CD4-positive, alpha-beta T cell treated with Interleukin-17A for 4 hours (primary cell): ENCODE data around the gene NHS.

Source experiments
- DNase-seq: peaks from one replicate; pipeline ENCODE4 v3.0.0-alpha.2; 2020; ENCODE audit warnings: mixed read lengths

NHS gene

DNA sequence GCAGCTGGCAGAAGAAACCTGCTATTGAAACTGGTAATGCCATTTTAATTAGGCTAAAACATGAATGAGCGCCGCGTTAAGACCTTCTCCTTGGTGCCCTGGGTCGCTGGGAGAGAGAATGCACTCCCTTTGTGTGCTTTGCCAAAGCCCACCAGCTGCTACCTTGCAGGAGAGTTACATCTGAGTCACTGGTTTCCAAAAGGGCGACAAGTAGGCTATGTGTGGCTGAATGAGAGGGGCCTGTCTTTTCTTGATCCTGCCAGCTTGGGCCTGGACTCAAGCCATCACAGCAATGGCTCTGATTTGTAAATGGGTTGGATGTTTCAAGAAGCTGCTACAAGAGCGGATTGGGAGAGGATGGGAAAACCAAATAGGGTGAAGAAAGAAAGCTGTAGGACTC lies 81.5 kb downstream of the NHS start:
- no peak for DNase-seq

DNA sequence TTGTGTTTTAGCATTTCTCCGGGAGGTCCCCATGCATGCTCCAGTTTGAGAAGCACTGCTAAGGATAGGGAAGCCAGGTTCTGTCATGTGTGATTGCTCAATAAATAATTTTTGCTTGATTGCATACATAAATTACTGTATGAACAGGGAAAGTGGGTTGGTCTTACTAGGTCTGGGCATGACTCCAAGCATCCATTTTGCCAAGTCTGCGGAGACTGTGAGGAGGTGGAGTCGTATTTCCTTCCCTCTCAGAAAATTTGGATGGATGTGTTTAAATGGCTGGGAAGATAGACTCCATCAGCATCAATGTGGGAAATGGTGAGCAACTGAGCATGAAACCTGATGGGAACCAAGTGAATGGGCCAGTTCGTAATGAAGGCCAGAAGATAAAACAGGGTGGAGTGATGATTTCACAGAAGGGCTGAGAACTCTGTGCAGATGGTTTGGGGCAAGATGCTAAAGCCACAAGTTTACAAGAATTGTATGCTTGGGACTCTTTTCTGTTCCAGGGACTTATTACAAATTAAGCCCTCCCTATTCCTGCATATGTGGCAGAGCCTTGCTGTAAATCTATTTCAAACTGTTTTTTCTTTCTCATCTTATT lies 84.1 kb downstream of the NHS start:
- DNase-seq: no peak

DNA sequence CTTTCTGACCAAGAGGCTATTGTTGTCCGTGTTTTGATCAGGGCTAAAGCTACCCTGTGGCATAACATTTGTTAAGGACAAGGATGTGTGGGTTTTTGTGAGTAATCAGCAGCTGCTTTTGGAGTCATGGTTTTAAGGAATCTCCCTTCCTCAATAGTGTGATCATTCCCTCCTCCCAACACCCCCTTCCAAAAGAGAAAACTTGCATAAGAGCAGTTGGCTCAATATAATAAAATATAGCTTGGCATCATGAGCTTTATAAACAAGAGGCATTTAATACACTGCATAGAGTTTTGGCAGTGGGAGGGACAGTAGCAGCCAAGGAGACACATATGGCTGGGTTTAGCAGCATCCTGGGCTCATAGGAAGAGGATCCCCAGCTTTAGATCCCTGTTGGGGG lies 84.7 kb downstream of the NHS start:
- DNase-seq: no peak

GRCh38 chrX:17462881-17463280 lies 87.9 kb downstream of the NHS start:
- no peak for DNase-seq

GRCh38 chrX:17464194-17464593 lies 89.2 kb downstream of the NHS start:
- DNase-seq: no peak

DNA sequence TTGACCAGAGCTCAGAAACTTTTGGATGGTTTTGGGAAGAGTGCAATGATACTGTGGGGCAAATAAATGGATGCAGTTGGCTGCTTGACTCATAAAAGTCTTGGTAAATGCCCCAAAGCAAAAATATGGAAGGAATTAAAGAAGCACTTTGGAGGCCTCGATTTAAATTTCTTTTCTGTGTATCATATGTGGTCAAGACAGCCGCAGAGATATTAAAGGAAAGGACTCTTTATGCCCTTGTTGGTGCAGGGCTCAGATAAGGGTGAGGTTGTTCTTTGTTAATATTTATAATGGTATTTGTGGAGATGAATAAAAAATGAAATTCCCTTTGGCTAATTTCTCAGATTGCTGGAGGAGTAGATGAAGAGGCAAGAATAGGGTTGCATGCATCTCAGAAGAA lies 90.2 kb downstream of the NHS start:
- no peak for DNase-seq

DNA sequence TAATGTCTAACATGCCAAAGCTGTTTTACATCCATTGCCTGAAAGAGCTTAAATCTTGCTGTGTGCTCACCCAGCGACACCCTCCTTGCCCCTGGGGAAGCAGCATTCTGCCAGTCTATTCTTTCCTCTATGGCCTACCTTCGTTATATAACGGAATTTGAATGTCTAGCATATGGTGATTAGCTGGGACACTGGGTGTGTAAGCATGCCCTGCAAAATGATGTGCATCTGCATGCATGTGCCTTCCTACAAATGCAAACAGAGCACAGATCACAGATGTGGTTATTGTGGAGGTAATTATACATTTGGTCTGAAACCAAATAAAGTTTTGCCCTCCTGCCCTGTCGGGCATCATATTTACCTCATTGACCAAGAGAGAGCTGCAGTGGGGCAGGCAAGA lies 90.8 kb downstream of the NHS start:
- no peak for DNase-seq

DNA sequence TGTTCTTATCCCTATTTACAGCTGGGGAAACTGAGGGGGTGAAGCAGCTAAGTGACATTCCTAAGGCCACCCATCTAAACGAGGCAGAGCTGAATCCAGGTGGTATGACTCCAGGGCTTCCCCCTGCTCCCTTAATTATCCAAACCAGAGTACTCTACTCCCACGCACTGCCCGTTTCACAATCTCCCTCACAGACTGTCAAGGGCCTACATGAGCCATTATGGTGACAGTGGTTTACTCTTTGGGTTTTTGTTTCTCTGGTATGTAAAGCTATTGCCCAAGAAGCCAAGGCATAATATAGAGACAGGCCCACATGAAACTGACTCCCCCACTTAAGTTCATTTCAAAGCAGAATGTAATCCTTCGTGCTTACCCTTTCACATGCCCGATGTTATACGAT lies 95.1 kb downstream of the NHS start:
- DNase-seq: no peak

DNA sequence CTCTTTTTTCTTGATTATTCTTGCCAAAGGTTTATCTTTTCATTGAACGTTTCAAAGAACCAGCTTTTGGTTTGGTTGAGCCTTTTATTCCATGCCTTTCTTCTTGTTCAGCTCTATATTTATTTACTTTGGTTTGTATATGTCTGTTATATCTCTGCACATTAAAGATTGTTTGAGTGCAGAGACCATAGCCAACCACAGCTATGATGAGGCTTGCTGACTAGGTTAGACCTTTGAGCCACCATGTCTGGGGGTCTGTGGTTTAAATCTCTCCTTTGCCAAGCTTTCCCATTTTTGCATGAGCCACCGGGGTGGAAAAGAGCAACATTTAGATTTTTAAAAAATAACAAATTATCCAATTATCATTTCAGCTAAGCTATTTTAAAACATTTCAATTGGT lies 96.1 kb downstream of the NHS start:
- DNase-seq: no peak

DNA sequence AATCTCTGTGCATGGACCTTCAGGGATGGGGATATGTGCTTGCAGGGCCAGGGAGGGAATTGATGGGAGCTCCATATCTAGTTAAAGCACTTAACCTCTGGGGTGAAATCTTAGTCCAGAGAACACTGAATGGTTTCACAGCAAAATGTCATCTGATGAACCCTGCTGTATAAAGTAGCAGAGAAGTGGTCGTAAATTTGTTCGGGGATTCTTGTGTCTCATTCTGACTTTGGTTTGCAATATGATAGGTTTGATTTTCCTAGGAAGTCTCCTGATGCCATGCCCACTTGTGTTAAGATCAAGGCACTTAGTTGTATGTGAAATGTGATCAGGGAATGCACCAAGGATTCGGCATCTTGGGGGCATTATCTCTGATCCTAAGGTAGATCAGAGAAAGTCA lies 96.9 kb downstream of the NHS start:
- DNase-seq: no peak

DNA sequence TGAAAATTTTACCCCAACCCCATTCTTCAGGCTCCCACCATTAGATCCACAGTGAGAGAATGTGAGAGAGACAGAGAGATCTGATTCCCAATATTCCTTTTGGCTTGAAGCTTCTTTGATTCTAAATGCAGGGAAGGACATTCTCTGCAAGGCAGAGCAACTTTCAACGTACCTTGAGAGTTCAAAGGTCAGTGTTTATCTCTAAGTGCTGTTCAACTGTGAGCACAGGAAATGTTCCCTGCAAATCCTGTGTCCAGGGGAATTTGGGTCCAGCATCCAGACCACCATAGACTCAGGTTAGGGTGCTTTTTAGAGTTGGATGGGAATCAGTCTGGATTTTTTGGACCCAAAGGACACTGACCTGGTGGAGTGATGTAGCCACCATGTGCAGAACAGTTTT lies 97.4 kb downstream of the NHS start:
- no peak for DNase-seq

DNA sequence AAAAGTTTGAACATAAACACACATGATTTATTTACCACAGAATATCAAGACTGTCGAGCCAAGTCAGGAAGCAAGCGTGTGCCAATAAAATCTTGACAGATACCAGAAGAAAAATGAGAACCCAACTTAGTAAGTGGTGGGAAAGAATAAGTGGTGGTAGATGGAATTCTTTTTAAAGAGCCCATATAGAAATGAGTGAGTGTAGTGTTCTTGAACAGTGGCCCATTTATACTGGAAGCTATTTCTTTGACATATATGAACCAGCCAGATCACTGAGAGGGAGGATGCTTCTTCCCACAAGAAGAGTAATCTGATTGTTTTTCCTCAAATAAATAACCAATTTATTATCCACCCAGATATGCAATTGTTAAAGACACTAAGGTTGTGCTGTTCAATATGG lies 98.0 kb downstream of the NHS start:
- DNase-seq: no peak

DNA sequence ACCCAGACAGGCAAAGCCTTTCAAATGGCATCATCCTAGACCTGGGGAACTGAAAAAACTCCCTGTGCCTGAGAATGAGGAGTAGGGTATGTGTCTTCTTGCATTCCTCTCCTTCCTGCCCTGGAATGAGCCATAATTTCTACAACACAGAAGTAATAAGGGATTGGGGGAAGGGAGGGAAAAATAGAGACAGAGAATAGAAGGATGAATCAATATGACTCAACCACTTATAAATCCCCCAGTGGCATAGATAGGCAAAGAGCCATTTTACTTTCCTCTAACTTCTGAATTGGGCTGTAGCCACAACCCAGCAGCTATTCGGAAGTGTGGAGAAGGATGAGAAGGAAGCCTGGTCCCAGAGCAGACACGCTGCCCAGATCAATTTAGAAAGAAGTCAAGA lies 99.9 kb downstream of the NHS start:
- DNase-seq: no peak

- DNase-seq: no peak
These were observed 100.6 kb downstream of the NHS start for GRCh38 chrX:17475449-17476217.

- no peak for DNase-seq
These were observed 101.4 kb downstream of the NHS start for GRCh38 chrX:17476411-17476810.

DNA sequence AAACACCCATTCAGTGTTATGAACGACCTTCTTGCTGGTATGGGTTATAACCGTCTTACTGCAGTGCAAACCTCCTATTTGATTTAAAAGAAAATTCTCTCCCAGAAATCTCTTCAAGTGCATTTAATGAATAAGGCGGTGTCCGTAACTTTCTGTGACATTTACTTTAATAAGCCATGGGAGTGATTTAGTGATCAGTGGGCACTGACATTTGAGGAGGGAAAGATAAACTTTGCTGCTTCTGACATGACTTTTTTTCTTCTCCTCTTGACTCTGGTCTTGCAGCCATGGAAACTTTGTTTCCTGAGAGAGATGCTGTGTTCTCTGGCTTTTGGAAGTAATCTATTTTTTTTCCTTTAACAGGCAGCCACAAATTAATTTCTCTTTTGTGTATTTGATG lies 106.1 kb downstream of the NHS start:
- DNase-seq: no peak

DNA sequence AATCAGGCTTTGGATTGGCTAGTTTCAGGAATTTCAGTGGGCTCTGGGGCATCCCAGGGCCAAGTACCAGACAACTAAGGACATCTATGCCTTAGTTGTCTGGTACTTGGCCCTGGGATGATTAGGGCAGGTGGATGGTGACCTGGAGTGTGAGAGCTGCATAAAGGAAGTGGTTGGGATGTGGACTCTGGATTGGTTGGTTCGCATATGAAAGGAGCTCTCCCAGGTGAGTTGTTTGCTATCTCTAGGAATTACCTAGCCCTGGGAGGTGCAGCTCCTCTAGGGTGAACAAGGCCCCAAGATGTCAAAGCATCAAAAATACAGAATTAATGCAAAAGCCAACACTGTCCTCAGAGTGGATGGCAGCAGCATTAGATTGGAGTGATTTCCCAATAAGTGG lies 109.6 kb downstream of the NHS start:
- DNase-seq: no peak

DNA sequence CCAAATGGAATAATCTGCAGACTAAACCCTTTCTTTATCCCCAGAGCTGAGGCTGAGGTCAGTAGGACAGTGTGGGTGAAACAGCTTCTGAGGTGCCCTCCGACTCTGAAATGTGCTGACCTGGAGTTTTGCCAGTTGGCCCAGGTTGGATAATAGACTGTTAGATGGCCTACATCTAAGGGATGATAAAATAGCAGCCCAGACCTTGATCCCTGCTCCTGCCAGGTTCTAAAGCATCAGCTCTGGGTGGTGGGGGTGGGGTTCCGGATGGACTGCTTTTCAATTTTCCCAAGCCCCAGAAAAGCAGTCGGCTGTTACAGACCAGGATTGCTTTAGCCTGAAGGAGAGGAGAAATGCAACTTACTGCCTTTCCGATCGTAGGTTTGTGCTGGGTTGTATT lies 110.4 kb downstream of the NHS start:
- no peak for DNase-seq

DNA sequence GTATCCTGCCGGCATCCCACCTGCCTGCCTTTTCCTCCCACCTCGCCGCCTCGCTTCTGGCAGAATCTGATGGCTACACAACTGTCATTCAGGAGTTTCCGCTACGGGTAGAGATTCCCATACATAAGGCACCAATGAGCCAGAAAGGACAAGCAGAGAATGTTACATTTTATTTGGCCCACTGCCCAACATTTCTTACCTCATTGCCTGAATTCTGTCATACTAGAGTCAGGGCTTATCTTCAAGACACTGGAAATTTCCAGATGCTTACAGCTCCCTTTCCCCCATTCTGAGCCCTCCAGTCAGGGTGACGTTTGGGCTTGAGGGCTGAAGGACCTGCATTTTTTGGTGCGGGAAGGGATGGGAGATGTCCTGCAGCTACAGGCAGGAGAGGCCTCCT lies 113.0 kb downstream of the NHS start:
- DNase-seq: no peak

GRCh38 chrX:17494216-17494615 lies 119.2 kb downstream of the NHS start:
- no peak for DNase-seq

GRCh38 chrX:17495052-17495451 lies 120.1 kb downstream of the NHS start:
- DNase-seq: no peak

DNA sequence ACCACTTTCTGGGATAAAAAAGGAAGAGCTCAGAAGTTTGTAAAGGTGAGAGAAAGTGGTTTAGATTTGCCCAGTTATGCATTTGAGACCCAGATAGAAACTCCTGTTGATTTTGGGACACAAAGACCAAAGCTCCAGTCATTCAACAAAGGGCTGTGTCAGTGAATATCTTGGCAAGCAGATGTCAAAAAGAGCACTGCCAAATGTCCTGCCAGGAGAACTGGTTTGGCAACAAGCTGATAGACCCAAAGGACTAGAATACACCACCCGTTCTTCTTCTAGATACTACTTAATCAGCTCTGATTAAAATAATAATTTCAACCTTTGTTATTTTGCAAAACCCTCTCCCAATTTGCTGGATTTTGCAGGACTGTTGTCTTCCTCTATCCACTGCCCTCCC lies 121.4 kb downstream of the NHS start:
- no peak for DNase-seq

GRCh38 chrX:17497193-17497592 lies 122.2 kb downstream of the NHS start:
- no peak for DNase-seq

DNA sequence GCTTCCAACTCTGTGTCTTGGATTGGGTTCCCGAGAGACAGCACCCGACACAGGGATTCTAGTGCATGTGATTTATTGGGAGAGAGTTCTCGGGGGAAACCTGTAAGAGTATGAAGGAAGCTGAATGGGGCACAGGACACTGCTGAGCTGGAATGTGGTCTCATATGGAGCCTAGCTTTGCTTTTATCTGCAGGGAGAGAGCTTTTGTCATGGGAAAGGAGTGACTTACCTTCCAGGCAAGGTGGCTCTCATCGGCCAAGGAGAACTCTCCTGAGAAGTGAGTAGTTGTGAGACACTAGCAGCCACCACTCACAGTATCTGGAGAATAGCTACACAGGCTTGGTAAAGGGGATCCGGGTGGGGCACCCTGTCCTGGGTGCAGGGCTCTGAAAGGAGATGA lies 124.5 kb downstream of the NHS start:
- DNase-seq: no peak

DNA sequence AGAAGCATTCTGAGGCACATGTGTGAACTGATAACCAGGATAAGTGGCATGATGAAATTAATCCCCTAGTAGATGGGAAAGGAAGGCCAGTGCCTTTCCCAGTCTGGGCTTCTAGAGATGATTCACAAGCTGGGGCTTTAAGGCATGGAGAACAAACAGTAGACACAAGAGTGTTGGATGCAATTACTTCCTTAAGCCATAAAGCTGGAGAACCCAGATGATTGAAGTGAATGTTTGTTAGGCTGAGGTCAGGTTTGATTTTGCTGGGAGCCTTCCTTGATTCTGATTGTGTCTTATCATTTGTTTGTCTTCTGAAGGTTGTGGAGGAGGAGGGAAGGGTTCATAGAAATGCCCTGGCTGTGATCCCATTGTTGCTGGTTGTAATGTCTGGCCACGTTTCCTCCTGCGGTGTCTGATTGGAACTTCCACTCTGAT lies 125.2 kb downstream of the NHS start:
- DNase-seq: no peak
